HG03439 (cell line): Measurements from ENCODE around the gene PAGR1.
A peak's percentile ranks its signal among the peaks of the same experiment; 100 is the strongest.
"Not testable (repeated sequence)": the region's sequence is repeated elsewhere in the genome, so short reads cannot be mapped to it uniquely, and the experiment has no call there.

Experiments used
- ATAC-seq: cut with Tn5 transposase; IDR thresholded peaks from one replicate; pipeline ENCODE4 v1.9.1; 2021; ENCODE audit warnings: mild to moderate bottlenecking, moderate library complexity; ENCODE audit not compliant: unreplicated experiment

Gene PAGR1

GRCh38 chr16:29815793-29816693 lies at the start of gene PAGR1:
Gene PAGR1, plus strand, starts transcription at chr16:29816152. Its CDS starts 374 bp downstream, at chr16:29816526.
- peak; percentile 63 for ATAC-seq

- ATAC-seq, result no peak
Observed at GRCh38 chr16:29766571-29766970, 49.4 kb upstream of the PAGR1 start.

GRCh38 chr16:29767062-29767461 lies 48.9 kb upstream of the PAGR1 start:
- no peak for ATAC-seq

- ATAC-seq, result no peak
Observed at GRCh38 chr16:29769507-29769906, 46.4 kb upstream of the PAGR1 start.

- ATAC-seq, result no peak
Observed at GRCh38 chr16:29770250-29770929, 45.6 kb upstream of the PAGR1 start.

GRCh38 chr16:29772330-29772729 lies 43.6 kb upstream of the PAGR1 start:
- not testable (repeated sequence) for ATAC-seq

- no peak for ATAC-seq
Observed at GRCh38 chr16:29774730-29775129, 41.2 kb upstream of the PAGR1 start.

GRCh38 chr16:29775742-29776408 lies 40.1 kb upstream of the PAGR1 start:
- no peak for ATAC-seq

GRCh38 chr16:29777576-29778350 lies 38.2 kb upstream of the PAGR1 start, which contains the start of gene ZG16:
Gene ZG16, plus strand, starts transcription at chr16:29778256. Its CDS starts 1,011 bp downstream, at chr16:29779267.
- no peak for ATAC-seq

GRCh38 chr16:29779474-29779873 lies 36.5 kb upstream of the PAGR1 start:
- no peak for ATAC-seq

- ATAC-seq, result not testable (repeated sequence)
Observed at GRCh38 chr16:29783094-29783953, 32.6 kb upstream of the PAGR1 start.

GRCh38 chr16:29784157-29784556 lies 31.8 kb upstream of the PAGR1 start:
- no peak for ATAC-seq

- no peak for ATAC-seq
Observed at GRCh38 chr16:29784901-29785500, 31.0 kb upstream of the PAGR1 start.

GRCh38 chr16:29787155-29787554 lies 28.8 kb upstream of the PAGR1 start:
- ATAC-seq, result not testable (repeated sequence)

- no peak for ATAC-seq
Observed at GRCh38 chr16:29789775-29790182, 26.2 kb upstream of the PAGR1 start.

GRCh38 chr16:29790183-29790948 lies 25.6 kb upstream of the PAGR1 start, which contains the start of gene KIF22:
Gene KIF22, plus strand, starts transcription at chr16:29790751. Its CDS starts 9 bp downstream, at chr16:29790760.
- peak; percentile 91 for ATAC-seq

- peak; percentile 4 for ATAC-seq
Observed at GRCh38 chr16:29790949-29791844, 24.8 kb upstream of the PAGR1 start.
